Smooth muscle cell (in vitro differentiated cells): ENCODE measurements around the gene CCDC197. TPM values are rescaled to one million over a fixed set of nuclear protein-coding genes. Genes with fewer than 3 reads are reported as not detected.
A peak's percentile ranks its signal among the peaks of the same experiment; 100 is the strongest.

ENCODE experiments used
- DNase-seq: peaks from one replicate; lab custom pipeline; 2025; ENCODE audit not compliant: unreplicated experiment; lab: John Stamatoyannopoulos, UW
- H2AFZ ChIP-seq: fragments of 200-600 bp; sonication (generic); 2 replicates; pipeline ENCODE4 v1.6.0; 2016; ENCODE audit warnings: antibody characterized with exemption, low read depth, mild to moderate bottlenecking
- H3F3A ChIP-seq: fragments of 200-600 bp; sonication (generic); 2 replicates; pipeline ENCODE4 v1.6.0; 2017; ENCODE audit warnings: antibody characterized with exemption, low read depth
- H3K27ac ChIP-seq: fragments of 200-600 bp; sonication (generic); 2 replicates; pipeline ENCODE4 v1.5.1; 2016; ENCODE audit warnings: low read depth, mild to moderate bottlenecking
- H3K27me3 ChIP-seq: fragments of 200-600 bp; sonication (generic); 2 replicates; pipeline ENCODE4 v1.6.1; 2016; ENCODE audit warnings: low read depth, mild to moderate bottlenecking
- H3K36me3 ChIP-seq: fragments of 200-600 bp; sonication (generic); 2 replicates; pipeline ENCODE4 v1.5.1; 2016; ENCODE audit warnings: low read depth
- H3K4me1 ChIP-seq: fragments of 200-600 bp; sonication (generic); 2 replicates; pipeline ENCODE4 v1.5.1; 2016; ENCODE audit warnings: low read depth
- H3K4me2 ChIP-seq: fragments of 200-600 bp; sonication (generic); 2 replicates; pipeline ENCODE4 v1.6.0; 2016; ENCODE audit warnings: mild to moderate bottlenecking
- H3K4me3 ChIP-seq: fragments of 200-600 bp; sonication (generic); 2 replicates; pipeline ENCODE4 v1.5.1; 2016; ENCODE audit warnings: mild to moderate bottlenecking
- H3K79me2 ChIP-seq: fragments of 200-600 bp; sonication (generic); 2 replicates; pipeline ENCODE4 v1.6.0; 2016; ENCODE audit warnings: low read depth, mild to moderate bottlenecking
- H3K9ac ChIP-seq: fragments of 200-600 bp; sonication (generic); 2 replicates; pipeline ENCODE4 v1.6.0; 2016; ENCODE audit warnings: low read depth
- H3K9me3 ChIP-seq: fragments of 200-600 bp; sonication (generic); replicated peaks from 2 replicates; pipeline ENCODE4 v1.5.1; 2016; ENCODE audit warnings: low read depth
- H4K20me1 ChIP-seq: fragments of 200-600 bp; sonication (generic); 2 replicates; pipeline ENCODE4 v1.6.0; 2016; ENCODE audit warnings: low read depth
- WGBS: methylation state at CpG from one replicate; pipeline ENCODE4 v1.1.7; 2016; ENCODE audit warnings: low lambda C conversion rate; 5-methylcytosine and 5-hydroxymethylcytosine counted together
- polyA plus RNA-seq: library from polyadenylated mRNA; unstranded; fragments of >200 nt; fragmentation: Nextera tagmentation; extraction: Ambion mirVana; gene quantifications from 2 replicates; pipeline ENCODE4 v1.2.1, GENCODE V29; 2016
- total RNA-seq: library from RNA; depleted of rRNA; stranded (reverse); fragments of >200 nt; gene quantifications from 2 replicates; pipeline ENCODE4 v1.2.3, GENCODE V29; 2014
- TF ChIP-seq, protein P1 (sequence below): fragments of 200-600 bp; sonication (generic); IDR thresholded peaks from 2 replicates; pipeline ENCODE4 v1.5.1; 2017; ENCODE audit warnings: borderline replicate concordance, mild to moderate bottlenecking, antibody characterized with exemption; ENCODE audit not compliant: insufficient read depth, poor library complexity, severe bottlenecking

CCDC197 gene
- total and polyA plus RNA-seq, 2 experiments from 2014 or later: not detected

DNA sequence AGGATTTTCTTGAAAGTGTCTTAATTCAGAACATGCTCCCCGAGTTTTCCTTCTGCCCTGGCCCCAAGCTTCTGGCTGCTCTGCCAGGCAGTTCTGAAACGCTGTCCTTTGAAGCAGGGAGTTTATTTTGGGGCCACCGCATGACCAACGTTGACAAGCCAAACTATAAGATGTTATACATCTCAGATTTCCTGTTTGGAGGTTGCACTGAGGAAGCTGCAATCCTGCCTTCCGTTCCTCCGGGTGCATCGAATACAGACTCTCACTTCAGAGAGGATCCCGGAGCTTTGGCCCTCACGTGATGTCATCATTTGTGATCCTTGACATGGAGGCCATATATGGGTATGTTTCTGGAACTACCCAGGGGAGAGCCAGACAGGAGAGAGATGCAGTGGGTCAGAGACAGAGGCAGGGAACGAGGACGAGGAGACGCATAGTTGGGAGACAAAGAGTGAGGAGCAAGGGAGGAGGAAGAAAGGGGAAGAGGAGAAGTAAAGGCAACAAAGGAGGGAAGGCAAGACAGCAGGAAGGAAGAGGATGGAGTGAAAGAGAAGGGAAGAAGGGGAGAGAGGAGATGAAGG lies 20.5 kb upstream of the CCDC197 start, which contains the start of gene ASB2:
ASB2 (minus strand) TSS at position 94 of the 581 bp plus-strand sequence. CDS start 12,031 bp downstream, outside the sequence.
- H3K79me2 ChIP-seq: no peaks in the 10 kb centered on the region
- no peaks in the 10 kb centered on the region for H3K27me3 ChIP-seq
- peak within 1 kb of the TSS; percentile 25 for H3K4me2 ChIP-seq
- no peak within 1 kb of the TSS for H3K9ac ChIP-seq
- 65% methylated on average over 12 of the region's 12 CpGs for WGBS
- H2AFZ ChIP-seq: peak within 1 kb of the TSS; percentile 18
- no peaks in the 10 kb centered on the region for H4K20me1 ChIP-seq
- TF ChIP-seq, protein P1, sequence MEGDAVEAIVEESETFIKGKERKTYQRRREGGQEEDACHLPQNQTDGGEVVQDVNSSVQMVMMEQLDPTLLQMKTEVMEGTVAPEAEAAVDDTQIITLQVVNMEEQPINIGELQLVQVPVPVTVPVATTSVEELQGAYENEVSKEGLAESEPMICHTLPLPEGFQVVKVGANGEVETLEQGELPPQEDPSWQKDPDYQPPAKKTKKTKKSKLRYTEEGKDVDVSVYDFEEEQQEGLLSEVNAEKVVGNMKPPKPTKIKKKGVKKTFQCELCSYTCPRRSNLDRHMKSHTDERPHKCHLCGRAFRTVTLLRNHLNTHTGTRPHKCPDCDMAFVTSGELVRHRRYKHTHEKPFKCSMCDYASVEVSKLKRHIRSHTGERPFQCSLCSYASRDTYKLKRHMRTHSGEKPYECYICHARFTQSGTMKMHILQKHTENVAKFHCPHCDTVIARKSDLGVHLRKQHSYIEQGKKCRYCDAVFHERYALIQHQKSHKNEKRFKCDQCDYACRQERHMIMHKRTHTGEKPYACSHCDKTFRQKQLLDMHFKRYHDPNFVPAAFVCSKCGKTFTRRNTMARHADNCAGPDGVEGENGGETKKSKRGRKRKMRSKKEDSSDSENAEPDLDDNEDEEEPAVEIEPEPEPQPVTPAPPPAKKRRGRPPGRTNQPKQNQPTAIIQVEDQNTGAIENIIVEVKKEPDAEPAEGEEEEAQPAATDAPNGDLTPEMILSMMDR: no peak
- H3F3A ChIP-seq: no peaks in the 10 kb centered on the region
- H3K4me1 ChIP-seq: peaks cover 7% of the 10 kb centered on the region
- H3K27ac ChIP-seq: no peak within 1 kb of the TSS
- no peak for DNase-seq
- no peaks in the 10 kb centered on the region for H3K9me3 ChIP-seq
- H3K4me3 ChIP-seq: no peak within 1 kb of the TSS
- H3K36me3 ChIP-seq: no peaks in the 10 kb centered on the region

DNA sequence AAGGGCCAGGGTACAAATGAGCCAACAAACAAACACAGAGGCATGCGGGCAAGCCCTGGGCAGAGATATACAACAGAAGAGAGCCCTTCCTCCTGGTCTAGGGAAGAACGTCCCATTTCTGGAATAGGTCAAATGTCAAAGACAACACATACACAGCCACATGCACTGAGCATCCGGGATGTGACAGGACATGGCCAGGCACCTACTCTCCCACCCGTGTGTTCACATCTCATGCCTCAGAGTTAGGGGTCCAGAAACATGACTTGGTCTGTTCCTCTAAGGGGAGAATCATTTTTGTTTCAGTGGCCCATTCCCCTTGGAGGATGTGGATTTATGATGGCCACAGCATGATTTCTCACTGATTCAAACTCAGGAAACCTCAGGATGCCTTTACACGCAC lies 19.9 kb upstream of the CCDC197 start:
- H3F3A ChIP-seq: no peaks in the 10 kb centered on the region
- no peak overlapping the region for H3K4me3 ChIP-seq
- H2AFZ ChIP-seq: no peak overlapping the region
- no peaks in the 10 kb centered on the region for H3K36me3 ChIP-seq
- no peaks in the 10 kb centered on the region for H3K79me2 ChIP-seq
- TF ChIP-seq, protein P1: no peak
- H3K9me3 ChIP-seq: no peaks in the 10 kb centered on the region
- no peak overlapping the region for H3K27ac ChIP-seq
- no peaks in the 10 kb centered on the region for H3K27me3 ChIP-seq
- DNase-seq: no peak
- peaks cover 11% of the 10 kb centered on the region for H3K4me1 ChIP-seq
- 94% methylated on average over 5 of the region's 5 CpGs for WGBS
- H4K20me1 ChIP-seq: no peaks in the 10 kb centered on the region
- H3K4me2 ChIP-seq: no peak overlapping the region
- no peak overlapping the region for H3K9ac ChIP-seq

DNA sequence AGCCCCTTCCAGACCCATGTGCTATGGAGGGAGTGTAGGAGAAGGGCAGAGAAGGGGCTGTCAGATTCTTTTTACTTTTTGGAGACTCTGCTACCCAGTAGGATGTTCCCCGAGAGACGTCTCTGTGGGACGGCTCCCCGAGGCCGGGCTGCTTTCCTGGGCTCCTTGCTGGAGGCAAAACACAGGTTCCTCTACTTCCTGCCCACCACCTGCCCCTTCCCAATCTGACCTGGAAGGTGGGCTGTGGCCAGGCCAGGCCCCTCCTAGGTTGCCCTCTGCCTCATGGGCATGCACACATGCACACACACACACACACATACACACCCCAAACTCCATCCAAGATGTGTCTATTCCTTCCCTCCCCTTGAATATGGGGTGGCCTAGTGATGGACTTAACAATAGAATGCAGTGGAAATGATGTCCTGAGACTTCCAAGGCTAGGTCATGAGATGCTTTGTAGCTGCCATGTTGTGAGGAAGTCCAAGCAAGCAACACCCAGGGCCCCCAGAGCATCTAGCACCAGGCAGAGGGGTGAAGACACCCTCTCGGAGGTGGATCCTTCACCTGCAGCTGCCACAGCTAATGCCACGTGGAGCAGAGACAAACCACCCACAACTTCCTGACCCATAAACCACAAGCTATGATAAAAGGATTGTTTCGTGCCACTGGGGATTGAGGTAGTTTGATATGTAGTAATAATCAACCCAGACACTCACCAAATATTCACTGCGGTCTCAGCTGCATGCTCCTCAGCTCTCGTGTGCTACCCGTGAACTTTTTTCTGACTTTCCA lies 19.1 kb upstream of the CCDC197 start:
- 82% methylated on average over 11 of the region's 11 CpGs for WGBS
- Histone ChIP-seq H3K9ac (no peak overlapping the region), H3K27me3 (no peaks in the 10 kb centered on the region), H3K79me2 (no peaks in the 10 kb centered on the region), H4K20me1 (no peaks in the 10 kb centered on the region), H3K9me3 (no peaks in the 10 kb centered on the region), H3K36me3 (no peaks in the 10 kb centered on the region), H2AFZ (no peak overlapping the region), H3K4me2 (no peak overlapping the region), H3K27ac (no peak overlapping the region), H3F3A (no peaks in the 10 kb centered on the region), H3K4me3 (no peak overlapping the region), H3K4me1 (peaks cover 17% of the 10 kb centered on the region)
- TF ChIP-seq, protein P1: no peak
- no peak for DNase-seq
